C4-2B (cell line): ENCODE measurements around the gene NUMBL.

ENCODE experiments used
- H3K27ac ChIP-seq: fragments of 450-650 bp; 2 replicates; pipeline ENCODE4 v1.5.1; 2017
- CTCF ChIP-seq: fragments of 450-650 bp; conservative IDR thresholded peaks from 2 replicates; pipeline ENCODE4 v1.5.1; 2017; ENCODE audit warnings: mild to moderate bottlenecking
- ZFX ChIP-seq: fragments of 450-650 bp; IDR thresholded peaks from 2 replicates; pipeline ENCODE4 v1.6.1; 2017

The NUMBL gene

DNA sequence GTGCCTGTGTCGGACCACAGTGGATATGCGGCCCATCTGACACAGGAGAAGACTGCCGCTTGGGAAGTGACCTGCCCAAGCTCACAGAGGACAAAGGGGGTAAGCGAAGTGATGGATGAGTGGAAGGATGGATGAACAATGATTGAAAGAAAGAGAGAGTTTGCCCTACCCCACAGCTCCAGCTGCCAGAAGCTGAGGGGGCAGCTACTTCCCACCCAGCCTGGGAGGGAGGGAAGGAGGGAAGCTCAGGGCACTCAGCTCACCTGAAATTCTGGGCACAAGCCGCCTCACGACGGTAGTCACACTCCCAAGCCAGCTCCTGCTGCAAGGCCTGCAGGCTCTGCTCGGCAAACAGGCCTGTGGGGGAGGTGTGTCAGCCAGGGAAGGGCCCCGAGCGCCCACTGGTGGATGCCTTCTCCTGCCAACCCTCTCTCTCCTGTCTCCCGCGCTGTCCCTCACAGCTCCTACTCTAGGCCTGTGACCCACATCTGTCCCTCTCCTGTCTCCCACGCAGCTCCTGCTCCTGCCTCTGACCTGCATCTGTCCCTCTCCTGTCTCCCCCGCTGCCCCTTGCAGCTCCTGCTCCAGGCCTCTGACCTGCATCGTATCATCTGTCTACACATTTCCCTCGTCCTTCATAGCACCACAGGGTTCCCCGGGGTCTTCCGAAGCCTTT lies 12.0 kb upstream of the NUMBL start:
- H3K27ac ChIP-seq: no peak overlapping the region
- no peak for TF ChIP-seq CTCF
- TF ChIP-seq ZFX: no peak

DNA sequence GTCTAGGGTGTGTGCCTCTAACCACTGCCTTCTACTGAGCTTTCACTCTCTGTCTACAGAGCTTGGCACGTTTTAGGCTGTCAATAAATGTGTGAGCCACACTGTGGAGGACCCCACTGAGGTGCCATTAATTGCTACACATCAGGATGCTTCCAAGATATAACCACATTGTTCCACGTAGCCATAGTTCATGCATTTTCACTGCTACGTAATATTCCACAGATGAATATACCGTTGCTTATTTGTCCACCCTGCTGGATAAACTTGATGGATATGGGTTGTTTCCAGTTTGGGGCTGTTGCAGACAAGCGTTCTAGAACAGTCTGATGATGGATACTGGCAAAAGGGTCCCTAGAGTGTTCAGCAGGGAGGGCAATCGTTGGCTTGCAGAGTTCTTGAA lies 11.3 kb upstream of the NUMBL start:
- no peak for TF ChIP-seq ZFX
- no peak for TF ChIP-seq CTCF
- no peak overlapping the region for H3K27ac ChIP-seq

DNA sequence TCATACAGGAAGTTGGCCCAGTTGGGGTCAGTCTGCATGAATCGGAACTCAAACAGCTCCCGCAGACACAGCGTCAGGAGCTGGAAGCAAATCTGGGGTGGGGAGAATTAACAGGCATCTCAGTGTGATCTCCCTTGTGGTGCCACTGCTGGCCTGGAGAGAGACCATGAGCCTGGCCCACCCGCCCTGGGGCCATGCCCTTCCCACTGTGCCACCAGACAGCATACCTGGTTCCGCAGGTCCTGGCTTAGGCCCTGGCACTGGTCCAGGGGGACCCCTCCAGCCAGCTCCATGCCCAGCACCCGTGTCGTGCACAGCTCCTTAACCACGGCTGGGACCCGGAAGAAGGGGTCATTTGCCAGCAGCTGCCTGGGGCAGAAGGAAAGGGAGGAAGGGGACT lies 9.6 kb upstream of the NUMBL start:
- no peak overlapping the region for H3K27ac ChIP-seq
- TF ChIP-seq CTCF (no peak), ZFX (no peak)

DNA sequence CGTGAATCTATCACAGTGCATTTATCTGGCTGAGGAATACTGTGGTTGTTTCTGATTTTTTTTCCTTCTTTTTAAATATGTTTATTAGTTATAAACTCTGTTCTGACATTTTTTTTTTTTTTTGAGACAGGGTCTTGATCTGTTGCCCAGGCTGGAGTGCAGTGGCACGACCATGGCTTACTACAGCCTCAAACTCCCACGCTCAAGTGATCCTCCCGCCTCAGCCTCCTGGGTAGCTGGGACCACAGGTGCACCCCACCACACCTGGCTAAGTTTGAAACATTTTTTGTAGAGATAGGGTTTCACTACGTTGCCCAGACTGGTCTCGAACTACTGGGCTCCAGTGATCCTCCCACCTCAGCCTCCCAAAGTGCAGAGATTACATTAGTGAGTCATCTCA lies 6.6 kb upstream of the NUMBL start:
- H3K27ac ChIP-seq: no peak overlapping the region
- TF ChIP-seq ZFX (no peak), CTCF (no peak)

DNA sequence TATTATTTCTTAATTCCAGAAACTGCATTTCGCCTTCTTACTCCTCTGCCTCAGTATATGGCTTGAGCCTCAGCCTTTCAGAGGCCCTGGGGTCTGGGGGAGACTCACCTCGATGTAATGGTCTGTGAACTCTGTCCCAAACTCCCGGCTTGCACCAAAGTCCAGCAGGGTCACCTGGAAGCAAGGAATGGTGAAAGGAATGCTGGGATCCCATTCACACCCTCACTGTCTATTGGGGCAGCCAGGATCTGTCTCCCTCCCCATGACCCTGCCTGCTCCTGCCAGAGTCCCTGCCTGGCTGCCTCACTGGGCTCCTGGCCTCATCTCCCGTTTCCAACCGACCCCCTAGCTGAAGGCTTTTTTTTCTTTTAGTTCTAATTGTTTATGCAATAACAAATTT lies 5.4 kb upstream of the NUMBL start:
- H3K27ac ChIP-seq: no peak overlapping the region
- TF ChIP-seq ZFX (no peak), CTCF (no peak)

DNA sequence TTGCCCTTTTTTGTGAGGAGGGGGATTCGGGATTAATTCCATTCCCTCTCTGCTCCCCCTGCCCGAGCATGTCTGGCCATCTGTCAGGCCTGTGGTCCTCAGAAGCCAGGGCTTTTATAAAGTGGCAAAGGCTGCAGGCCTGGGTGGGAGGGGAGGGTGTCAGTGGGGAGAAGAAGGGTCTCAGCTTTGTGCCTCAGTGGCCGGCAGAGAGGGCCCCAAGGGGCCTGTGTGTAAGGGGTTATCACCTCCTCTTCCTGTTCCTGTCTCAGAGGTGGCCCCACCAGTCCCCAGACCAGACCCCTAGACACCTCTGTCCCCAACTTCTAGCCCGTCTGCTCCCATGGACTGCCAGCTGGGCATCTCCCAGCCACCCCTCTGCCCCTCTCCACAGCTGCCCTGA lies 3.4 kb upstream of the NUMBL start:
- H3K27ac ChIP-seq: no peak overlapping the region
- TF ChIP-seq ZFX (no peak), CTCF (no peak)

GRCh38 chr19:40693150-40693788 lies 2.8 kb upstream of the NUMBL start:
- TF ChIP-seq ZFX: no peak
- TF ChIP-seq CTCF: no peak
- no peak overlapping the region for H3K27ac ChIP-seq
